ENCODE data around the gene TFCP2L1. TPM values are rescaled to one million over a fixed set of nuclear protein-coding genes. Genes with fewer than 3 reads are reported as not detected.
A peak's percentile ranks its signal among the peaks of the same experiment; 100 is the strongest.

TFCP2L1 gene
- total RNA-seq, 2 donors from 2014 or later: 54.2 to 103 TPM

- peak overlapping the region in 1 of 2 donors; percentile 40 for H3K9ac ChIP-seq (ENCODE audit: low read depth in 2 of 2, low read length in 2 of 2)
- H3K36me3 ChIP-seq: no peaks in the 10 kb centered on the region
- no peak overlapping the region for H3K27ac ChIP-seq
- TF ChIP-seq CTCF (IDR thresholded peaks at IDR 0.05): no peak
- no peaks in the 10 kb centered on the region for H3K9me3 ChIP-seq
- no peak overlapping the region for H3K4me3 ChIP-seq
- H3K4me1 ChIP-seq: no peaks in the 10 kb centered on the region
- no peaks in the 10 kb centered on the region for H3K27me3 ChIP-seq
- DNase-seq: no peak
- intact Hi-C loops (cut with DNase I): no loop called here
Observed at GRCh38 chr2:121196849-121197155, 88.2 kb downstream of the TFCP2L1 start.

- Histone ChIP-seq H3K9me3 (no peaks in the 10 kb centered on the region), H3K36me3 (no peaks in the 10 kb centered on the region), H3K4me3 (no peak overlapping the region), H3K4me1 (no peaks in the 10 kb centered on the region), H3K27me3 (no peaks in the 10 kb centered on the region), H3K9ac (ENCODE audit: low read depth in 2 of 2, low read length in 2 of 2) (peak overlapping the region in 1 of 2 donors; percentile 40), H3K27ac (no peak overlapping the region)
- TF ChIP-seq CTCF (IDR thresholded peaks at IDR 0.05): no peak
- intact Hi-C loops (cut with DNase I): no loop called here
- no peak for DNase-seq
Observed at GRCh38 chr2:121196132-121196848, 88.7 kb downstream of the TFCP2L1 start.

- H3K4me1 ChIP-seq: no peaks in the 10 kb centered on the region
- H3K4me3 ChIP-seq: no peak overlapping the region
- no peaks in the 10 kb centered on the region for H3K36me3 ChIP-seq
- intact Hi-C loops (cut with DNase I): no loop called here
- no peaks in the 10 kb centered on the region for H3K27me3 ChIP-seq
- H3K9ac ChIP-seq (ENCODE audit: low read depth in 2 of 2, low read length in 2 of 2): no peak overlapping the region
- DNase-seq: no peak
- no peak overlapping the region for H3K27ac ChIP-seq
- no peaks in the 10 kb centered on the region for H3K9me3 ChIP-seq
- TF ChIP-seq CTCF (IDR thresholded peaks at IDR 0.05): no peak
Observed at GRCh38 chr2:121195036-121195435, 90.0 kb downstream of the TFCP2L1 start.

- H3K27ac ChIP-seq: no peak overlapping the region
- no peak for DNase-seq
- no peak overlapping the region for H3K9ac ChIP-seq (ENCODE audit: low read depth in 2 of 2, low read length in 2 of 2)
- H3K9me3 ChIP-seq: no peaks in the 10 kb centered on the region
- intact Hi-C loops (cut with DNase I): no loop called here
- no peaks in the 10 kb centered on the region for H3K27me3 ChIP-seq
- TF ChIP-seq CTCF (IDR thresholded peaks at IDR 0.05): no peak
- H3K36me3 ChIP-seq: no peaks in the 10 kb centered on the region
- H3K4me3 ChIP-seq: no peak overlapping the region
- H3K4me1 ChIP-seq: no peaks in the 10 kb centered on the region
Observed at GRCh38 chr2:121194626-121195025, 90.4 kb downstream of the TFCP2L1 start.

- intact Hi-C loops (cut with DNase I): no loop called here
- no peaks in the 10 kb centered on the region for H3K4me1 ChIP-seq
- no peak for TF ChIP-seq CTCF (IDR thresholded peaks at IDR 0.05)
- no peak overlapping the region for H3K9ac ChIP-seq (ENCODE audit: low read depth in 2 of 2, low read length in 2 of 2)
- H3K4me3 ChIP-seq: no peak overlapping the region
- no peaks in the 10 kb centered on the region for H3K36me3 ChIP-seq
- H3K27ac ChIP-seq: no peak overlapping the region
- no peak for DNase-seq
- H3K27me3 ChIP-seq: no peaks in the 10 kb centered on the region
- no peaks in the 10 kb centered on the region for H3K9me3 ChIP-seq
Observed at GRCh38 chr2:121193185-121193584, 91.8 kb downstream of the TFCP2L1 start.
